Stimulated activated CD8-positive, alpha-beta memory T cell treated with anti-CD3 and anti-CD28 coated beads, Interleukin-7, amount 100 ng/mL, for 1 hour (primary cell): Measurements from ENCODE around the gene RAB35.
"Not testable (repeated sequence)": the region's sequence is repeated elsewhere in the genome, so short reads cannot be mapped to it uniquely, and the experiment has no call there.

ENCODE experiments used
- DNase-seq, 2 donors: peaks; one replicate each; pipeline ENCODE4 v3.0.0-alpha.2; 2020; ENCODE audit warnings: low read depth in 2 of 2

The RAB35 gene

GRCh38 chr12:120060717-120061116, 55.8 kb downstream of the RAB35 start:
- DNase-seq, result no peak

GRCh38 chr12:120060196-120060595, 56.4 kb downstream of the RAB35 start:
- no peak for DNase-seq

GRCh38 chr12:120056739-120057138, 59.8 kb downstream of the RAB35 start:
- no peak for DNase-seq

GRCh38 chr12:120055231-120056000, 61.1 kb downstream of the RAB35 start:
- DNase-seq, result no peak

GRCh38 chr12:120054293-120054692, 62.3 kb downstream of the RAB35 start:
- no peak for DNase-seq

GRCh38 chr12:120051535-120051934, 65.0 kb downstream of the RAB35 start:
- DNase-seq, result no peak

- DNase-seq, result no peak
Measured at GRCh38 chr12:120049426-120049825, 67.1 kb downstream of the RAB35 start.

- no peak for DNase-seq
Measured at GRCh38 chr12:120048263-120048662, 68.3 kb downstream of the RAB35 start.

GRCh38 chr12:120047072-120047471, 69.5 kb downstream of the RAB35 start:
- DNase-seq, result no peak

GRCh38 chr12:120045367-120045766, 71.2 kb downstream of the RAB35 start:
- not testable (repeated sequence) for DNase-seq
